ENCODE results near the gene SH3RF3.

SH3RF3 gene

DNA sequence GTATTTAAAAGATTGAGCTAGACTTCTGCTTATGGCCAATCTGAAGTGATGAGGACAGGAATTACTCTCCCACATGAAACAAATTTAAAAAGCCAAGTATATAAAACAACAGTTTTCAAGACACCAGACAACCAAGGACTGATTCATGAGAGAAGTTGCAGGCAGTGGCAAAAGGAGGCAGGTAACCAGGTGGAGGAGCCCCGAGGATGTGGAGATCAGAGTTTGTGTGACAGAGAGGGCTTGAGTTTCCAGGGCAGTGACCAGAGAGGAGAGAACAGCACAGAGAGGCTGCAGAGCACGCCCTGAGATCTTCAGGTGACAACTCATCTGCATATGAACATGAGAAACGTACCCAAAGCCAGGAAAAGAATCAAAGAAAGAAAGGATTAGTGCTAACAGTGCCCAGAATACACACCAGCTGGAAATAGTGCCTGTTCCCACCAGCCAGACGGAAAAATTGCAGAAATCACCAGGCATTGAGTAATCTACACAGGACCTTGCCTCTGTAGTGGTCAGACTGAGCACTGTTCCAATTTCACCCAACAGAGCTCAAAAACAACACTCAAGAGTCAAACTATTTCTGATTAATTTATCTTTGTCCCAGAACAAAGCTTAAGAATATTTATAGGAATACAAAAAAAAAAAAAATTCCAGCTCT, 311.6 kb downstream of the SH3RF3 start:
- DNase-seq, result peak; percentile 12

DNA sequence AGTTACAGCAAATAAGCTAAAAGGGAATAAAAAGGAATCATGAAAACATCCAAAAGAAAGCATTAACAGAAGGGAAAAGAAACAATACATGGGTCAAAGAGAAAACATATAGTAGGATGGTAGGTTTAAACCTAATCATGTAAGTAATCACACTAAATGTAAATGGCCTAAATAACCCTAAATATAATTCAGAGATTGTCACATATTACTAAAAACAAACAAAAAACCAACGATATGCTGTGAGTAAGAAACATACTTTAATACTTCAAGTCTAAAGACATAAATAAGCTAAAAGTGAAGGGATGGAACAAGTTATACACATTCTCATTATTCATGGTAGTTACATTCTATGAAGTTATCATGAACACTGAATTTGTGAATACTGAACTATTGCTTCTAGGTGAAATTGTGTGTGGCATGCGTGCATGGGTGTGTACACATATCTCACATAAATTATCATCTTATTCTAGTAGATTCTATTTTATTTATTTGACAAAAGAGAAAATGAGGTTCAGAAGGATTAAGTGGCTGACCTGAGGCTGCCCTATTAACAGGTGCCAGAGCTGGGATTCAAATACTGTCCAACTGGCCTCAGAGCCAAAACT, 313.8 kb downstream of the SH3RF3 start:
- no peak for DNase-seq

- no peak for DNase-seq
Measured at GRCh38 chr2:109444916-109445315, 315.9 kb downstream of the SH3RF3 start.

GRCh38 chr2:109446278-109447131, 317.5 kb downstream of the SH3RF3 start:
- peak; percentile 22 for DNase-seq

- DNase-seq, result peak; percentile 27
Measured at GRCh38 chr2:109447251-109447661, 318.3 kb downstream of the SH3RF3 start.

DNA sequence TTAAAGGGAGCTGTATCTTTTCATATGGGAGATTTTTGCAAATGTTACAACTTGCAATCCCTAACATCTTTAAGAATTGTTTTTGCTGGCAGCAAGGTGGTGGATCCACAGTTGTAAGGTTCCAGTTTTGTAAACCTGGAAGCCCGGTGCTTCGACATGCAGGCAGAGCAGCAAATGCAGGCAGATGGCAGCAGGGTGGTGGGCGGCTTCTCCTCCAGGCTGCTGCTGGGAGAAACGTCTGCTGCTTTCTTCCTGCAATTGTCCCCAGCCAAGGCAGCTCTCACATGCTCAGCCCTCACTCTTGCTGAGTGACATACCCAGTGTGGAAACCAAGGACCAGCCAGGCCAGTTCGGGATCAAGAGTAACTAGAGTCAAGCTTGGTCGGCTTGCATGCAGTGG, 318.8 kb downstream of the SH3RF3 start:
- DNase-seq, result peak; percentile 21

- DNase-seq, result no peak
Measured at GRCh38 chr2:109448207-109448606, 319.2 kb downstream of the SH3RF3 start.

- DNase-seq, result peak; percentile 52
Measured at GRCh38 chr2:109448946-109449788, 320.2 kb downstream of the SH3RF3 start.

DNA sequence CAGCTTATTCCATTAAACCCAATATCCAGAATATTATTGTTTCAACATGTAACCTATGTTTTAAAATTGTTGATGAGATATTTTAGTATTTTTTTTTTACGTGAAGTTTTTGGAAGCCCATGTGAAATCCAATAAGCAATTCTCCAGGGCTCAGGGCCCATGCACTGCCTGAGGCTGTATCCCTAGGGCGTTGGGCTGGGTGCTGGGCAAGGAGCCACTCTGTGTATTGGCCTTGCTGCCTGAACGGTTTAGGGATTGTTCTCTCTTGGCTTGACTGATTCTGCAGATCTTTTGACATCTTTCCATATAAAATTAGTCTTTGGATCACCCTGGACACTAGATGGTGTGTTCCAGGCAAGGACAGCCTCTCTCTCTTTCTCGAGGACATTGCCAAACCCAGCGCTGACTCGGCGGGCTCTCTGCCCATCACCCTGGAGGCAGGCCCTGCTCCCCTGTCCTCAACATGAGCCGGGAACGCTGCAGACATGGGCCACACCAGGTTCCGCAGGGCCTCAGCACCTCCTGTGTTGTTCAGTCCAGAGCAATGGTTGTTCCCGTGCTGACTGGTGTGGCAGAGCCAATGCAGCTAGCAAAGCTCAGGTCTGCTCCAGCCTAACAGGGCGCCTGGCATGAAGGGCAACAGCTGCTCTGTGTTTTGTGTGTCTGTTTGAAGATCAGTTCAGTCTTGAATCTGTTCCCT, 321.7 kb downstream of the SH3RF3 start:
- peak; percentile 43 for DNase-seq

- peak; percentile 55 for DNase-seq
Measured at GRCh38 chr2:109451671-109452070, 322.7 kb downstream of the SH3RF3 start.

GRCh38 chr2:109452318-109453305, 323.6 kb downstream of the SH3RF3 start:
- DNase-seq, result peak; percentile 52

GRCh38 chr2:109453371-109453995, 324.5 kb downstream of the SH3RF3 start:
- DNase-seq, result peak; percentile 33

- DNase-seq, result peak; percentile 37
Measured at GRCh38 chr2:109454304-109454703, 325.3 kb downstream of the SH3RF3 start.

DNA sequence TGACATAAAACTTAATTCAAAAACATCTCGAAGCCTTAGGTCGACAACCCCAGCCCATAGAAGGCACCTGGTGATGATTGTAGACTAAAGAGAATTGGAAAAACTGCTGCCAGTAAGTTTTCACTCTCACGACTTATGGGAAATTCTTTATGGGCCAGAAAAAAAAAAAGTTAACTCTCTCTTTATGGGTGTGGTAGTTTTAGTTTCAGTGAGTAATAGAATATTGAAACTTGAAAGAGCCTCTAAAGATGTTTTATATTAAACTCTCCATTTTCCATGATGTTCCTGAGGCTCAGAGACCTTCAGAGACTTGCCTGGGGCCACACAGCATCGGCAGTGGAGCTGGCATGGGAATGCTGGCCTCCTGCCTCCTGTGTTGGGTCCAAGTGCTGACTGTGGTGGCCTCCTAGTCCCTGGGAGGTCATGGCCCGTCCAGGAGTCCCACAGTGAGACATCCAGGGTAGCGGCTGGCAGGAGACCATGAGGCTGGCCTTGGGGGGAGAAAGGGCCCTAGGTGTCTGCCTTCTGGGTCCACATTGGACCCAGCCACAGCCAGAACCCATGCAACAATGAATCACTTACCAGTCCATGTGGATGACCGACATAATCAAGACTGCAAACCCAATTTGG, 325.9 kb downstream of the SH3RF3 start:
- peak; percentile 38 for DNase-seq

DNA sequence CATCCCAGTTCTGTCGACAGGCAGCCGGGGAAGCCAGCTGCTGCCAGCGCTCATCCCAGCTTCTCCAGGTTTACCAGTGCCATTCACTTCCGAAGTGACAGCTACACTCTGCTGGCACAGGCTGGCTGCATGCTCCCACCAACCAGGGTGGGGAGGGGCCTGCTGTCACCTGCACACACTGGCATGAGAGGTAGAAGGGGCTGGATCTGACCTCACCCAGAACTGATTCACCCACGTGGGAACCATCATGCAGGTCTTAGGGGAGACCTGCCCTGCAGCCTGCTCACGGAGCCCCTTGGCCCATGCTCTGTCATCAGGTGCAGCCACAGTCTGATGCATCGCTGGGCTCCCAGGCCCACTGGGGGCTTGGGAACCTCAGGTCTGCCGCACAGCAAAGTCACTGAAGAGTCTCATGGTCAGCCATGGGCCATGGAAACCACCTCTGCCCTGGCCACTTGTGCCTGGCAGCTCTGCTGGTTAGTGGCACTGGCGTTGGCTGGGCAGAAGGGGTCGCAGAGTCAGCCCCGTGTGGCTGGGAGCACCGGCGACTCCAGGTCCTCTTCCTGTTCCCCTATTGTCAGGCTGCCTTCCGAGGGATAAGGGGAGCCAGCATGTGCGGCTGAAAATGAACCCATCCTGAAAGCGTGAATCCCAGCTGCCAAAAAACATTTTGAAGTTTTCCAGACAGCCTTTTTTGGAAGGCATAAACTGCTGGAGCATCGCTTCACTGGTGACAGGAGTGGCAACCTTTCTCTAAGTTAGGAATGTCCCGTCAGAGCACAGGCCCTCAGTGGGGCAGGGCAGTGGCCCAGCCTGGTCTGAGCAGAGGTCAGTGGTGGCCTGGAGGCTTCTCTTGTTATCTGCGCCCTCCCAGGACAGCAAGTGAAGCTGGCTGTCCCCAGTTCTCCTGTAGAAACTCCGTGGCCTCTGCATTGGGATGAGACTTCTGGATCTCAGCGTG, 327.0 kb downstream of the SH3RF3 start:
- peak; percentile 59 for DNase-seq

DNA sequence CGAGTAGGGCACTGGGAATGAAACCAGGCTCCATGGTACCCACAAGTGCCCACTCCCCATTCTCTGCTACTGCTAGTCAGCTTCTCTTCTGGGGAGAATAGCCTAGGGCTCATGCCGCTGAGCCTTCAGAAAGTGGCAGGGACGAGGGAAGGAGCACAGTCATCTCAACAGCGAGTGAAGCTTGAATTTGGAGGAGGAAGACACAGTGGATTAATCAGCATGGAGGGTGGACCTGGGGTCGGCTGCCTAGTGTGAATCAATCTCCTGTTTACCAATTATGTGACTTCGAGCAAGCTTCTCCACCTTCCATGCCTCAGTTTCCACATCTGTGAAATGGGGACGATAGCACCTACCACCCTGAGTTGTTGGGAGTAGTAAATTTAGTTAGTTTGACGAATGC, 327.8 kb downstream of the SH3RF3 start:
- DNase-seq, result peak; percentile 9

DNA sequence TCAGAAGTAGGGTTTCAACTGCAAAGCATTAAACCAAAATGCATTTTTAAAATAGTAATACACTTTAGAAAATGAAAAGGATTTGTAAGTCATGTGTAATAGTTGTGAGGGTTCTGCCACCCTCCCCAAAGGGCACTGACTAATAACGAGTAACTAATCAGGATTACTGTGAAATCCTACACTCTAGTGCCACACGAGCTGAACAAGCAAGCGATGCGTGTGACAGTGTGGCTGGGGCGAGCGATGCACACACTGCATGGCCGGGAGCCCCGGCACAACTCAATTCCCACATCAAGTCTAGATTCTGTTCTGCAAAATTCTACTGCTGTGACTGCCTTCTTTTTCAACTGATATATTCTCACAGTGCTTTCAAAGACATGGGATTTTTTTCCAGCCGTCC, 328.4 kb downstream of the SH3RF3 start:
- peak; percentile 27 for DNase-seq

GRCh38 chr2:109457794-109458193, 328.8 kb downstream of the SH3RF3 start:
- DNase-seq, result peak; percentile 21

GRCh38 chr2:109458512-109458911, 329.5 kb downstream of the SH3RF3 start:
- DNase-seq, result peak; percentile 27
